GM18505 (cell line): ENCODE data around the gene ADPRS.

Source experiments
- ATAC-seq: cut with Tn5 transposase; IDR thresholded peaks from one replicate; pipeline ENCODE4 v1.9.1; 2021; ENCODE audit not compliant: unreplicated experiment
- POLR2A ChIP-seq: IDR thresholded peaks from 4 replicates; pipeline ENCODE4 v1.6.1; 2011; ENCODE audit warnings: borderline replicate concordance; ENCODE audit not compliant: insufficient read depth, insufficient read length; ENCODE audit errors: extremely low read depth

Gene ADPRS

DNA sequence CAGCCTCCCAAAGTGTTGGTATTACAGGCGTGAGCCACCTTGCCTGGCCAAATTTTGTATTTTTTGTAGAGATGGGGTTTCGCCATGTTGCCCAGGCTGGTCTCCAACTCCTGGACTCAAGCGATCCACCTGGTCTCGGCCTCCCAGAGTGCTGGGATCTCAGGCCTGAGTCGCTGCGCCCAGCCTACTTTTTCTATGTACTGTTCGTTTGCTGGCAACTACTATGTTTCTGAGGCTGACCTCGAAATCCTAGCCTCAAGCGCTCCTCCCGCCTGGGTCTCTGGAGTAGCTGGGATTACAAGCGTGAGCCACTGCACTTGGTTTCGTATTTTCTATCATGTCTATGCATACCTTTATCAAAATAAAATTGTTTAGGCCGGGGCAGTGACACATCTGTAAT lies 5.5 kb upstream of the ADPRS start:
- ATAC-seq = no peak
- TF ChIP-seq POLR2A = no peak

DNA sequence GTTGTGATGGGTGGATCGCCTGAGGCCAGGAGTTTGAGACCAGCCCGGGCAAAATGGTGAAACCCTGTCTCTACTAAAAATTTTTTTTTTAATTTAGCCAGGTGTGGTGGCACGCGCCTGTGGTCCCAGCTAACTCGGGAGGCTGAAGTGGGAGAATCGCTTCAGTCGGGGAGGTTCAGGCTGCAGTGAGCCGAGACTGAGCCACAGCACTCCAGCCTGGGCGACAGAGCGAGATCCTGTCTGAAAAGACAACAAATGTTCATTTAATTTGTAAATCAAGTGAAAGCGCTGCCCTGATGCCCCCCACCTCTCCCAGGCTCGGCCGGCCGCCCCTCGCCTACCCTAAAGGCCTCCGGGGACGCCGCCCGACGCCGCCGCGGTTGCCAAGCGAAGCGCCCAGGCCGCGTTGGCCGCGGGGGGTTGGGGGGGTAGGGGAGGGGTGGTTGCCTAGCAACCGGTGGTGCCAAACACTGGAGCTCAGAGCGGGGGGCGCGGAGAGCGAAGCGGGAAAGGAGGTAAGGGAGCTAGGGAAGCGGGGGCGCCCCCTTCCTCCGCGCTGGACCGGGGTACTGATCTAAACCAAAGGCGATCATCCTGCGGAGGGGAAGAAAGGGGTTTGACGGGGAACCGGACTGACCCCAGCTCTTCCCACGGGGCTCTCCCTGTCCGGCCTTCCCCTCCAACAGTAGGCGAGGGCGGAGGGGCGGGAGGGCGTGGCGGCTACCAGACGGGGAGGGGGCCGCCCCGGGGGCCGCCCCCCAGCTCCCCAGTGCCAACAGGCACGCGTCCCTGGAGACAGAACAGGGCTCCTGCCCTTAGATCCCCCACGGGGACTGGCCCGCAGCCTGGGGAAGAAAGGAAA lies 4.8 kb upstream of the ADPRS start, which contains the start of gene TEKT2:
Gene TEKT2, plus strand, starts transcription at position 460 of the 862 bp plus-strand sequence. CDS start 828 bp downstream, outside the sequence.
- ATAC-seq = no peak

DNA sequence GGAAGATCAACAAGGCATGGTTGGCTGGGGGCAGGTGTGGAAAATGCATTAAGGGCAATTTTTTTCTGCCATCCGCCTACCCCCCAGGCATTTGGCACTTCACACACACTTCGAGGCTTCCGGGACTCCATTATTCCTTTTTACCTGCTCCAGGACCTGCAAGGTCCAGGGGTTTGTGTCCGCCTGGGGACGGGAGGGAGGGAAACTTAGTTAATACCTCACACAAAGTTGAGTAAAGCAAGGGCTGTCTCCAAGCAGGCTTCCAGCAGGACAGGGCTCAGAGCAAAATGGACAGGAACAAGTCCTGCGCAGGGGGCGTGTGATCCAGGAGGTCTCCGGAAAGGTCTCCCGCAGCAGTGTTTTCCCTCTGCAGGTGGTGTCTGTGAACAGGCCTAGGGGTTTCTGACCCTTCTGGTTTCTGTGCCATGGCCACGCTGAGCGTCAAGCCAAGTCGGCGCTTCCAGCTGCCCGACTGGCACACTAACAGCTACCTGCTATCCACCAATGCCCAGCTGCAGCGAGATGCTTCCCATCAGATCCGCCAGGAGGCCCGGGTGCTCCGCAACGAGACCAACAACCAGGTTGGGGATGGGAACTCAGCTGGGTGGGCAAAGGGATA lies 4.1 kb upstream of the ADPRS start:
- no peak for TF ChIP-seq POLR2A
- ATAC-seq = no peak

More for the DNA sequence above, 4.8 kb upstream of the ADPRS start, which contains the start of gene TEKT2:
- TF ChIP-seq POLR2A = no peak

DNA sequence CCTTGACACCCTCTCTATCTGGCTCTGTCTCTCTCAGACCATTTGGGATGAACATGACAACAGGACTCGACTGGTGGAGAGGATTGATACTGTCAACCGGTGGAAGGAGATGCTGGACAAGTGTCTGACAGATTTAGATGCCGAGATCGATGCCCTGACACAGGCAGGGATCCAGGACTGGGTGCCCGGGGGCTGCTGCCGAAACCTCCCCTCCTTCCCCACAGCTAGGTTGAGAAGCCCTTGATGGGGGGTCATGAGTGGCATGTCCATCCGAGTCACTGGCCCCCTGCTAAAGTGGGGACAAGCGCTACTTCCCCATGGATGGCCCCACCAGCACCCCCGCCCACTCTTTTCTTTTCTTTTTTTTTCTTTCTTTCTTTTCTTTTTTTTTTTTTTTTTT lies 3.6 kb upstream of the ADPRS start:
- no peak for ATAC-seq

DNA sequence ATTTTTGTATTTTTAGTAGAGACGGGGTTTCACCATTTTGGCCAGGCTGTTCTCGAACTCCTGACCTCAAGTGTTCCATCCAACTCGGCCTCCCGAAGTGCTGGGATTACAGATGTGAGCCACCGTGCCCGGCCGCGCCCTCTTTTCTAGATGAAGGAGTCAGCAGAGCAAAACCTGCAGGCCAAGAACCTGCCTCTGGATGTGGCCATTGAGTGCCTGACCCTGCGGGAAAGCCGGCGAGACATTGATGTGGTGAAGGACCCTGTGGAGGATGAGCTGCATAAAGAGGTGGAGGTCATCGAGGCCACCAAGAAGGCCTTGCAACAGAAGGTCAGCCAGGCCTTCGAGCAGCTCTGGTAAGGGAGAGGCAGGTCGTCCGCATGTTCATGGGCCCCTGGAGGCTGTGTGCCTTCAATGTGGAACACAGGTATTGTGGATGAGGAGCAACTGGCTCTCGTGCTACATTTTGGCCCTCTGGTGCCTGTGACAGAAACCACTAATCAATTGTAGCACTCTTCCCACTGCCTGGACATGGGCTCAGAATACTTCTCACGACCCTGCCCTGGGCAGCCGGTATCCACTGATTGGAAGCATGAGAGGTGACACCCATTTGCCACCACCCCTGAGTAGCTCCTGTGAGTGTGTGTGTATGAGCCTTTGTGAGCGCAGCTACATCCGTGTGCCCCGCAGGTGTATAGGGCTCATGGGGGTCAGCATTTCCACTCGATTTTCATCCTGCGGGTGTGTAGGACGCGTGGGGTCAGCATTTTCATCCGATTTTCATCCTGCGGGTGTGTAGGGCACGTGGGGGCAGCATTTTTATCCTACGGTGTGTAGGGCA lies 2.8 kb upstream of the ADPRS start:
- no peak for ATAC-seq
- TF ChIP-seq POLR2A = no peak

More for the DNA sequence above, 3.6 kb upstream of the ADPRS start:
- TF ChIP-seq POLR2A = no peak

DNA sequence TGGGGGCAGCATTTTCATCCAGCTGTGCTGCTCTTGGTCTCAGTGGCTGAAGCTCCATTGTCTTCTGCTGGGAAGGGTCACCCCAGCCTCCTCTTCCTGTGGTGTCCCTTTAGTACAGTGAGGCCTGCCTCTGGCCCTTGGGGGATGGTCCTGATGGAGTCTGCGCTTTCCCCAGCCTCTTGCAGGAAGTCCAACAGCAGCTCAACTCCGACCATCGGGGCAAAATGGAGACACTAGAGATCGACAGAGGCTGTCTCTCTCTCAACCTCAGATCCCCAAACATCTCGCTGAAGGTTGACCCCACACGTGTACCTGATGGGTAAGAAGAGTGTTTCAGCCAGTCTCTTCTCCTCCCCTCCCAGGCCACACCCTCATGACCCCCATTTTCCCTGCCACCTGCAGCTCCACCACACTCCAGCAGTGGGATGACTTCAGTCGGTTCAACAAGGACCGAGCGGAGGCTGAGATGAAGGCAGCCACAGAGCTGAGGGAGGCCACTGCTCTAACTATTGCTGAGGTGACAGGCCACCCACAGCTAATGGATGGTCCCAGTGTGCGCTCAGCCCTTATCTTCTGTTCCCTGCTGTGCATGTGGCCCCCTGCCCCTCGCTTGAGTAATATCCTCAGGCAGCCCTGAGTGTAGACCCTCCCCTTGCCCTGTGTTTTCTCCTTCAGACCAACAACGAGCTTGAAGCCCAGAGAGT lies 2.0 kb upstream of the ADPRS start:
- TF ChIP-seq POLR2A = no peak
- no peak for ATAC-seq

DNA sequence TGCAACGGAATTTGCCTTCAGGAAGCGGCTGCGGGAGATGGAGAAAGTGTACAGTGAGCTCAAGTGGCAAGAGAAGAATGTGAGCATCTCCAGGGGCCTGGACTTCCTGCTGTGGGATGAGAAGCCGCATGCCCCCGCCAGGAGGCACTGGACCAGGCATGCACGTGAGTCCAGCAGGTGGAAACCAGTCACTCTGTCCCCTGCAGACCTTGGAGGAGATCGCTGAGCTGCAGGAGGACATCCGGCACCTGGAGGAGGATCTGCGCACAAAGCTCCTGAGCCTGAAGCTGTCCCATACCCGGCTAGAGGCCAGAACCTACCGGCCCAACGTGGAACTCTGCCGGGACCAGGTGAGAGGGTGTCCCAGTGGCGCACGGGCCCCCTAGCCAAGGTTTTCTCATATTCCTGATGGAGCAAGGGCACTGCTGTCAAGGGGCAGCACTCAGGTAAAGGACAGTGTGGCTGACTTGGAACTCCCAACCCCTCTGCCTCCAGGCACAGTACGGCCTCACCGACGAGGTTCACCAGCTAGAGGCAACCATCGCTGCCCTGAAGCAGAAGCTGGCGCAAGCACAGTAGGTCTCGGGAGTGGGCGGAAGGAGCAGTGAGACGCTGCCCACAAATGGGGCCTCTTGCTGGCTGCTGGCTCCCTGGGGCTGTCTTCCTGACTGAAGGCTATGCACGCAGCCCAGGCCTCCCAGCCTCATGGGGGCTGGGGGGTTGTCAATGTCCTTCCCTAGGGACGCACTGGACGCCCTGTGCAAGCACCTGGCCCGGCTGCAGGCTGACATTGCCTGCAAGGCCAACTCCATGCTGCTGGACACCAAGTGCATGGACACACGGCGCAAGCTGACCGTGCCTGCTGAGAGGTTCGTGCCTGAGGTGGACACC lies 1.2 kb upstream of the ADPRS start:
- no peak for ATAC-seq
- no peak for TF ChIP-seq POLR2A

DNA sequence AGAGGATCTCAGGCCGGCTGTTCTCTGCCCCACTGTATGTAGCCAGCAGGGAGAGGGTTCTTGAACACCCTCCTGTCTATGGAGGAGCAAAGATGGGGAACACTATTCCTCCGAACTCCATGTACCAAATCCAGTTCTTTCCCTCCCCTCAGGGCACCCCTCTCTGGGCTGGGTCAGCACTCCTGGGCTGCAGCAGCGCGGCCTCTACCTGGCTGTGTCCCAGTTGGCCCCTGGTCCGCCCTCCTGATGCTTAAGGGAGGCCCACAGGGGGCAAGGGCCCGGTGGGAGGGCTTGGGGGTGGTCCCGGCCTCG lies 471 bp upstream of the ADPRS start:
- no peak for TF ChIP-seq POLR2A
- peak; percentile 6 for ATAC-seq

DNA sequence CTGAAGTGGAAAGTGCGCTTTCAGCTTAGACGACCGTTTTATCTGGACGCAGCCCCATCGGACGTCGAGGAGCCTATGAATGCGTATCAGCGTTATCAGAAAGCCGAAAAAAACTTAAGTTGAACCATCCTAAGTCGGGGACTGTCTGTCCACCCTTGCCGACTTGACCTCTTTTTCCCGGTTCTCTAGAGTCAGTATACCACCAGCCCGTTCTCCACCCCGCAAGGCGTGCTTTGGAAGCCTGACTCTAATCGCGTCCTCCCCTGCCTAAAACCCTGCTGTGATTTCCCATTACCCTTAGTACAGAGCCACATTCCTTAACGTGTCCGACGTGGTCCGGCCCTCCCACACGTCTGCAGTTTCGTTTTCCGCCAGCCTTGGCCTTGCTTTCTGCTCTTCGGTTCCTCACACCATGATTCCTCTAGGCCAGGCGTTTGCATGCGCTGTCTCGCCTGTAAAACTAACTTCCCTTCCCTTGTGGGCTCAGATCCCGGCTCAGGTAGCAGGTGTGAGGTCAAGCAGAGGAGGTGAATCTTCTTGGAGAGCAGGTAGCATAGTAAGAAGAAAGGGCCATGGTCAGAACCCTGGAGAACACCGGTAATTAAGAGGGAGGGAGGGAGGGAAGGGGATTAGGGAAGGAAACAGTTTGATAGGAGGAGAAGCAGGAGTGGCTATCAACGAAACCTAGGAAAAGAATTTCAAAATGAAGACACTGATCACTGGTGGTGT lies 865 bp downstream of the ADPRS start:
- no peak for ATAC-seq
- peak; percentile 19 for TF ChIP-seq POLR2A

DNA sequence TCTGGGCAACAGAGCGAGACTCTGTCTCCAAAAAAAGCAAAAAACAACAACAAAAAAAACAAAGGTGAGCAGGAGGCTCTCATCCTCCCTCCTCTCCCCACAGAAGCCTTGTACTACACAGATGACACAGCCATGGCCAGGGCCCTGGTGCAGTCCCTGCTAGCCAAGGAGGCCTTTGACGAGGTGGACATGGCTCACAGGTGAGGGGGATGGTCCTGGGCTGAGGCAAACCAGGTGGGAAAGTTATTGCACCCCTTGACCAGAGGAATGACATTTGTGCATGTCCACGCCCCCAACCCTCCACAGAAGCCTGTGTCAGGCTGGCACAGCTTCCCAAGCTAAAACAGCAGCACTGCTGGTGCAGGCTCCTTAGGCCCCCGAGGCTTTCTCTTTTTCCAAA lies 2.4 kb downstream of the ADPRS start:
- TF ChIP-seq POLR2A = no peak
- no peak for ATAC-seq

DNA sequence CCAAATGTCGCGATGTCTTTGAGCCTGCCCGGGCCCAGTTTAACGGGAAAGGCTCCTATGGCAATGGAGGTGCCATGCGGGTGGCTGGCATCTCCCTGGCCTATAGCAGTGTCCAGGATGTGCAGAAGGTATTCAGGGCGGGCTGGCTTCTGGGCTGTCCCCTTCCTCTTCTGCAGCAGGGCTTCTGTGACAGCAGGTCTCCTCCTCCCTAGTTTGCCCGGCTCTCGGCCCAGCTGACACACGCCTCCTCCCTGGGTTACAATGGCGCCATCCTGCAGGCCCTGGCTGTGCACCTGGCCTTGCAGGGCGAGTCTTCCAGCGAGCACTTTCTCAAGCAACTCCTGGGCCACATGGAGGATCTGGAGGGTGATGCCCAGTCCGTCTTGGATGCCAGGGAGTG lies 3.0 kb downstream of the ADPRS start:
- no peak for ATAC-seq
- TF ChIP-seq POLR2A = no peak
